Right lobe of liver (tissue), 6 donors: Measurements from ENCODE around the gene CENPX. TPM values are rescaled to one million over a fixed set of nuclear protein-coding genes. Genes with fewer than 3 reads are reported as not detected.
A peak's percentile ranks its signal among the peaks of the same experiment; 100 is the strongest.

Experiments
- ATAC-seq, 4 donors: fragments of 200-7000 bp; cut with Tn5 transposase; one replicate each; pipeline ENCODE4 v1.9.1; 2020; ENCODE audit warnings: mild to moderate bottlenecking in 4 of 4, moderate library complexity in 4 of 4
- DNase-seq, 3 donors: peaks; one replicate each; pipeline ENCODE4 v3.0.0-alpha.2; 2020
- H3K27ac ChIP-seq, 3 donors: fragments of 200-600 bp; one replicate each; pipeline ENCODE4 v1.8.0; 2022
- H3K27me3 ChIP-seq, 2 donors: fragments of 200-600 bp; one replicate each; pipeline ENCODE4 v1.8.0; 2022
- H3K36me3 ChIP-seq, 4 donors: fragments of 200-600 bp; sonication (generic) in 1 of 4; one replicate each; pipeline versions ENCODE4 v1.5.1 to v1.8.0; 2017 to 2022; ENCODE audit warnings: control low read depth in 1 of 4
- H3K4me1 ChIP-seq, 4 donors: fragments of 200-600 bp; sonication (generic) in 1 of 4; one replicate each; pipeline versions ENCODE4 v1.5.1 to v1.8.0; 2017 to 2022; ENCODE audit warnings: control low read depth in 1 of 4
- H3K4me3 ChIP-seq, 3 donors: fragments of 200-600 bp; one replicate each; pipeline ENCODE4 v1.8.0; 2022
- H3K9me3 ChIP-seq, 4 donors: fragments of 200-600 bp; sonication (generic) in 1 of 4; one replicate each; pipeline versions ENCODE4 v1.5.1 to v1.8.0; 2017 to 2022; ENCODE audit warnings: control low read depth in 1 of 4
- CTCF ChIP-seq, 4 donors: fragments of 200-600 bp in 3 of 4; fragments of 450-650 bp in 1 of 4; IDR thresholded peaks; one replicate each; pipeline versions ENCODE4 v1.5.1 to v1.8.0; 2016 to 2022; ENCODE audit warnings: antibody characterized with exemption in 4 of 4, mild to moderate bottlenecking in 2 of 4
- POLR2A ChIP-seq: fragments of 450-650 bp; IDR thresholded peaks from one replicate; pipeline ENCODE4 v1.6.1; 2017; ENCODE audit warnings: antibody characterized with exemption, mild to moderate bottlenecking
- WGBS: methylation state at CpG from one replicate; pipeline ENCODE4 v1.1.6; 2018; ENCODE audit warnings: low coverage, low lambda C conversion rate; ENCODE audit not compliant: insufficient coverage; ENCODE audit errors: missing lambda C conversion rate; 5-methylcytosine and 5-hydroxymethylcytosine counted together
- intact Hi-C, 2 donors: fragments of 100-400 bp; cut with DNase I; formaldehyde crosslinking; loops; one replicate each; pipeline versions ENCODE4 v1.11.2 to v1.14.1; 2022
- total RNA-seq, 6 experiments: library from RNA; depleted of rRNA in 2 of 6; stranded (reverse); fragments of >200 nt in 2 of 6; fragmentation: NEBNext Ultra II Directional in 3 of 6; extraction: Animal tissue kit (Norgen Biotek cat#: 25700) in 3 of 6; gene quantifications; one replicate each; pipeline versions ENCODE4 v1.1.0 to v1.2.4, GENCODE V29; 2016 to 2023
- donor health status: DM: no; HTN: yes; CAD: no.
- donor health status: DM: no; HTN: no; CAD: no.
- donor health status: DM: no; HTN: no; CAD: no.
- donor health status: DM: no; HTN: yes; CAD: no.
- donor health status: DM: no; HTN: yes; CAD: no.

The CENPX gene
- total RNA-seq, 6 experiments from 2014 or later: 27.3 to 81.1 (median 47.8) TPM

DNA sequence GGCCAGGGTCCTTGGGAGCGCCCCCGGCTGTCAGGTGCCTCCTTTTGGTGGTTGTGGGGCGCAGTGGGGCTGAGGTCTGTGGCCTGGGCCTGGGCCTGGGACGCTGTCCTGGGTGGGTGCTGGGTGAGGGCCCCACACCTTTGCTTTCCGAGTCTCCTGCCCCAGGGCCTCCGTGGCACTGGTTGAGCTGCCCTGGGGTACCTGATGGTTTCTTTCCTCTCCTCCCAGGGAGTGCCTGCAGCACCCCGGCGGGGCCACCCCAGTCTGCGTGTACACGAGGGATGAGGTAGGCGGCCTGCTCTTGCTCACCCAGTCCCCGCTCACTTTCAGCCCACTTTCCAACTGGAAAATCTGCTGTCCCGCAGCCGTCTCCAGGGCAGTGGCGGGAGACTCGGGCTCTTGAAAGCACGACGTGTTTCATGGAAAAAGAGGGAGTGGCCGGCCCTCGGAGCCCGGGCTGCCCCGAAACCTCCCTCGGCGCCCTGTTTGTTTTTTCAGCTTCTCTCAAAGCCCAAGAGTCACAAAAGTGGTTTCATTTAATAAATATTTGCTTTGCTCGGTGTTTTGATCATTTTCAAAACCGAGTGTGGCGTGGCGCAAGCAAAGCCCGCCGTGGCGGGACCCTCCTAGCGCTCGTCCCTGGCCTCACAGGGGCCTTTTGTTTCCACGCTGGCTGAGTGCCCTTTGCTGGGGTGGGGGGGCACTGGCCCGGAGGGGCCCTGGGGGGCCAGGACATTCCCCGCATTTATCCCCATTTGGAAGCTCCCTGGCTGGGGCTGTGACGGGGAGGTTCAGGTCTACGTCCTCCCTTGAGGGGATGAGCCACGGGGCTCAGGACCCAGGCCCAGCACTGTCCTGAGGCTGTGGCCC lies 27.9 kb downstream of the CENPX start:
- WGBS: 35% methylated on average over 11 of the region's 39 CpGs
- peaks cover 0 to 32% (median 13%) of the 10 kb centered on the region in 4 donors for H3K4me1 ChIP-seq
- no peak overlapping the region for H3K4me3 ChIP-seq
- H3K27ac ChIP-seq: no peak overlapping the region
- intact Hi-C loops: no loop called here
- no peaks in the 10 kb centered on the region for H3K27me3 ChIP-seq
- DNase-seq: peak in 1 of 3 donors; percentile 53
- TF ChIP-seq CTCF (IDR thresholded peaks at IDR 0.05) (no peak), POLR2A (no peak)
- no peaks in the 10 kb centered on the region for H3K36me3 ChIP-seq
- H3K9me3 ChIP-seq: no peaks in the 10 kb centered on the region
- no peak for ATAC-seq

DNA sequence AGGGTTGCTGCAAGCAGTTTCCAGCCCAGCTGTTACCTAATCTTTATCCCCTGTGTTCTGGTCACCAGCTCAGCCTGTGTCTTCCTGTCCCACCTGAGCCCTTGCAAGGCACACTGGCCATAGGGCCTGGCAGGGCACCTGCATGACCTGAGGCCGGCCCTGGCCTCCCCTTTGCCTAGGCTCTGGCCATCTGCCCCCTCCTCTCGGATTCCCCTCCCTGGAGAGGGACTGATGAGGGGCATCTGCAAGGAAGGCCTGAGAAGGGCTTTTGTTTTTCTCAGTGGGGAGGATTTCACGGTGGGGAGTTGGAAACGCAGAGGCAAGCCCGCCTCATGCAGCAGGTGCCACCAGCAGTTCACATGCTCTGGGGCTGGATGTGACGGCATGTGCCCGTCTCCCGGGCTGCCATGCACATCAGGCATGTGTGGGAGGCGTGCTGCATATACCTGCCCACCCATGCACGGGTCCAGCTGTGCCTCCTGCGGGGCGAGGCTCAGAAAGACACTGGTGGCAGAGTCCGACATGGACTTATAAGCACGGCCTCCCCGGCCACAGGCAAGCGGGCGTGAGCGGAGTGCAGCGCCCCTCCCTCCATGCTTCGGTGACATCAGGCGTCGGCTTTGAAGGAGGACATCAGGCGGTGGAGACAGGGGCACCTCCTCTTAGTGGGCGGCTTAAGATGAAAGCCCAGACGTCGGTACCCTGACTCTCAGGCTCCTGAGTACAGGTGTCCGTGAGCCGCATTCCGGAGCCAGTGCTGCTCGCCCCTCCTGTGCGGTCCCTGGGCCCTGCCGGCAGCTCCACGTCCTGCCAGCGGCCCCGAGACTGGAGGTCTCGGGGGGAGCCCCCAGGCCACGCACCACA lies 28.7 kb downstream of the CENPX start:
- DNase-seq: no peak
- TF ChIP-seq CTCF (IDR thresholded peaks at IDR 0.05) (no peak), POLR2A (no peak)
- H3K27me3 ChIP-seq: no peaks in the 10 kb centered on the region
- no peaks in the 10 kb centered on the region for H3K9me3 ChIP-seq
- H3K4me3 ChIP-seq: no peak overlapping the region
- intact Hi-C loops: no loop called here
- peaks cover 0 to 24% (median 10%) of the 10 kb centered on the region in 4 donors for H3K4me1 ChIP-seq
- H3K36me3 ChIP-seq: no peaks in the 10 kb centered on the region
- H3K27ac ChIP-seq: no peak overlapping the region
- no peak for ATAC-seq
- 53% methylated on average over 3 of the region's 37 CpGs for WGBS

- peak in 1 of 3 donors; percentile 54 for DNase-seq
- peak overlapping the region in 1 of 3 donors; percentile 19 for H3K4me3 ChIP-seq
- H3K36me3 ChIP-seq: no peaks in the 10 kb centered on the region
Measured at GRCh38 chr17:81992306-81993102, 30.2 kb downstream of the CENPX start.

More at GRCh38 chr17:81992306-81993102, 30.2 kb downstream of the CENPX start:
- H3K4me1 ChIP-seq: peaks cover 0 to 21% (median 10%) of the 10 kb centered on the region in 4 donors
- H3K27me3 ChIP-seq: no peaks in the 10 kb centered on the region
- TF ChIP-seq POLR2A: no peak
- no peak for TF ChIP-seq CTCF (IDR thresholded peaks at IDR 0.05)
- 84% methylated on average over 10 of the region's 31 CpGs for WGBS
- intact Hi-C loops: no loop called here
- ATAC-seq: peak in 1 of 4 donors; percentile 1
- no peaks in the 10 kb centered on the region for H3K9me3 ChIP-seq
- peak overlapping the region in 1 of 3 donors; percentile 43 for H3K27ac ChIP-seq
